Fibroblast of gingiva (primary cell): Measurements from ENCODE around the gene SLC25A31.

Source experiments
- DNase-seq: peaks from one replicate; pipeline ENCODE4 v3.0.0-alpha.2; 2011; ENCODE audit warnings: low read depth

SLC25A31 gene

DNA sequence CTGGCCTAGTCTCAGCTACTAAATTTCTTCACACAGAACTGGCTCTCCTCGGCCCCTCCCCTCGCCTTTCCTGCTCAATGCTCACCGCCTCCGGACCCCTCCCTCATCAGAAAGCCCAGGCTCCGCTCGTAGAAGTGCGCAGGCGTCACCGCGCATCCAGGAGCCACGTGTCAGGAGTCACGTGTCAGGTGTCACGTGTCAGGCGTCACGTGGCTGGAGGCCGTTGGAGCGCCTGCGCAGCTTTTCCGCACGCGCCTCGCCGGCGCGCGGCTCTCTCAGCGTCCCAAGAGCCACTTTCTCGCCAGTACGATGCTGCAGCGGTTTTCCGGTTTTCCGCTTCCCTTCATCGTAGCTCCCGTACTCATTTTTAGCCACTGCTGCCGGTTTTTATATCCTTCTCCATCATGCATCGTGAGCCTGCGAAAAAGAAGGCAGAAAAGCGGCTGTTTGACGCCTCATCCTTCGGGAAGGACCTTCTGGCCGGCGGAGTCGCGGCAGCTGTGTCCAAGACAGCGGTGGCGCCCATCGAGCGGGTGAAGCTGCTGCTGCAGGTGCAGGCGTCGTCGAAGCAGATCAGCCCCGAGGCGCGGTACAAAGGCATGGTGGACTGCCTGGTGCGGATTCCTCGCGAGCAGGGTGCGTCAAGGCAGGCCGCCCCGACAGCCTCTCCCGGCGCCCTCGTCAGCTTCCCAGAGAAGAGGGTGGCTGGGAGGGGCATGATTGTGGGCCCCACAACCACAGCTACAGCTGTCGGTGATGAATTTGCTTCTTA is at the start of gene SLC25A31:
Gene SLC25A31, plus strand, starts transcription at position 259 of the 772 bp plus-strand sequence. Its CDS starts 146 bp downstream, at position 405.
- DNase-seq = no peak

DNA sequence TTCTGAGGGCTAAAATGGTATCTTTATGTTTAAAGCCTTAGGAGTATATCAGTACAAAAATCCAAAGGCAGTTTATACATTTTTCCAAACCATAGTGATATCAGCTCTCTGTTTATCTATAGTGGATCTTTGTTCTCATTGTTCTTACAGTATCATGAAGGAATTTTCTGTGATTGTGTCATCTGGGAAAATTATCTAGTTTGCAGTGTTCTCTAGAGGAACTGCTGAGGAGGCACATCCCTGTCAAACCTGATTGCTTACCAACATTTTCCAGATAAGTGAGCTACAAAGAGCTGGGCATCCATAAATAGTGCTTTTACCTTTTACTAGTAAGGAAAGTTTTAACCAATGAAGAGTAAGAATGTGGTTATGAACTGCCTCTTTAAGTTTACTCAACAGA is 44.9 kb upstream of the SLC25A31 start:
- peak; percentile 6 for DNase-seq

DNA sequence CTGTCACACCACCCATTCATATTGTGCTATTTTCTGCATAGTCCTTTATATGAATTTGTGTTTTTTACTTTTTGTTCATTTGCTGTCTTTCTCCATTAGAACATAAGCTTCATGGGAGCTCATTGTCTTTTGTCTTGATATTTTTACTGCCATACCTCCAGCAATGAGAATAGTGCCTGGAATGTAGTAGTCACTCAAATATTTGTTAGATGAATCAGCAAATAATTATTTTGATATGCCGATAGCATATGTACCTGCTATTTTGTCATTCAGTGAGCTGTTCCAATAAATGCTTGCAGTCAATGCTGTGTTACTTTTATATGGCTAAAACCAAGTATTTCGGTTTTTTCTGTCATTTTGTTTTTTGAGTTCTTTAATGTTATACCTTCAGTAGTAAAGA is 43.5 kb upstream of the SLC25A31 start:
- no peak for DNase-seq

DNA sequence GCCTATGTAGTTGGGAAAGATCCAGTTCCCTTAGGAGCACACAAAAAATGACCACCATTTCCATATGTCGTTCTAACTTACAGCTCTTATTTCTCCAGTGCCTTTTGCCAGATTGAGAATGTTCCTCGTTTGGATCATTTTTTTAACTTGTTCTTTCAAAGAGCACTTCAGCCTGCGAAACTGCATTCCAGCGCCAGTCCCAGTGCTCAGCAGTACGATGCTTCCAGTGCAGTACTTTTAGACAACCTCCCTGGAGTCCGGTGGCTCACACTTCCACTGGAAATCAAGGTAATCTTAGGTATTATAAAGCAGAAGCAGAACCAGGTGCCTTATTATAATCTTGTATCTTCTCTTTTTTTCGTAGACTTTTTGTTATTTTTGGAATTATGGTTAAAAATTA is 42.6 kb upstream of the SLC25A31 start:
- no peak for DNase-seq

DNA sequence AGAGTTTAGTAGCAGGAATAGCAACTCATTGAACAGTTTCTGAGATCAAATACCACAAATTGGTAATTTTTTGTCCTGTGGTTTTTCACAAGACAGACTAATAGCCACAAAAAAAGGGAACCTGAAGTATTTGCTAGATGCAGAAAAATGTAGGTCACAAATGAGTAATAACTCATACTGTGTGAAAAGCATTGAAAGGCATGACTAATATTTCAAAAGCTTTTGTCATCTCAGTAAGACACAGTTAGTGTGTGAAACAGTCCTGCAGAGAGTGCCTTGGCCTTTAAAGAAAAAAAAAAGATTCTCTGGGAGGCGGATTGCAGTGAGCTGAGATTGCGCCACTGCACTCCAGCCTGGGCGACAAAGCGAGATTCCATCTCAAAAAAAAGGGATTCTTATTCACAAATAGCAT is 31.4 kb upstream of the SLC25A31 start:
- peak; percentile 74 for DNase-seq

DNA sequence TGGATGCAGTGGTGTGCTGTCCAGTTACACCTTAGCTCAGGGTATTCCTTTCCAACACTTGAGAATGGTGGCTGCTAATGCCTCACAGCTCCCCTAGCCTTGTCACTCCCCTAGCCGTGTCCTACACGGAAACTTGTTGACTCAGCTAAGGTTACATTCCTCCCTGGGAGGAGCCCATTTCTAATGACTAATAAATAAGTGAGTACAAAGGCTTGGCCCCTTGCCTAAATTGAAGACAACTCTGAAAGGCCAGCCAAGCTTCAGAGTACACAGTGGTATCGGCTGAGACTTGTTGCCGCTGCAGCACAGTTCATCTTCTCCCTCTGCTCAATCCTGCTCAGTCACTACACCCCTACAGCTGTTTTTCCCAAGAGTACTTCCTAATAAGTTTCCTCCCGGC is 21.2 kb upstream of the SLC25A31 start:
- peak; percentile 30 for DNase-seq

DNA sequence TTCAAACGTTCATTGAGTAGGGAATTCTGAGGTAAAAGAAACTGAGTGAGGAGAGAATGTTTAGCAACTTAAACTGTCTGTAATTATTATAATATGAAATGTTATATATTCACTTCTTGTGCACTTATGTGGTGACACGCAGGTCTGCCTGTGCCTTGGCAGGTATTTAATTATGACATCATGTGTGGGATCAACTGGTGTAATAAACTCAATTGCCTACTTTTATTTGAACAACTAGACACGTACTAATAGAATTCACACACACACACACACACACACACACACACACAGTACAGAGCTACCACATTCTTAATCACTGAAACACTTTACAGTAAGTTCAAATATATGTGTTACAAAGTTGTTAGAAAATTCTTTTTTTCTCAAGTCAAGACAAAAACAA is 20.7 kb upstream of the SLC25A31 start:
- no peak for DNase-seq

DNA sequence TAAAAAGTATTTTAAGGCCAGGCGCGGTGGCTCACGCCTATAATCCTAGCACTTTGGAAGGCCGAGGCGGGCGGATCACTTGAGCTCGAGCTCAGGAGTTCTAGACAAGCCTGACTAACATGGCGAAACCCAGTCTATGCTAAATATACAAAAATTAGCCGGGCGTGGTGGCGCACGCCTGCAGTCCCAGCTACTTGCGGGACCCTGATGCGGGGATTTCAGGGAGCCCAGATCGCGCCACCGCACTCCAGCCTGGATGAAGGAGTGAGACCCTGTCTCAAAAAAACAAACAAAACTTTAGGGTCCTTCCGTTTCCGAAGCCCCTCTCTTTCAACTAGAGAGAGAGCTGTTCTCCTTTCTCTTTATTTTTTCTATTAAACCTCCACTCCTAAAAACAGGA is 1.2 kb downstream of the SLC25A31 start:
- DNase-seq = no peak

DNA sequence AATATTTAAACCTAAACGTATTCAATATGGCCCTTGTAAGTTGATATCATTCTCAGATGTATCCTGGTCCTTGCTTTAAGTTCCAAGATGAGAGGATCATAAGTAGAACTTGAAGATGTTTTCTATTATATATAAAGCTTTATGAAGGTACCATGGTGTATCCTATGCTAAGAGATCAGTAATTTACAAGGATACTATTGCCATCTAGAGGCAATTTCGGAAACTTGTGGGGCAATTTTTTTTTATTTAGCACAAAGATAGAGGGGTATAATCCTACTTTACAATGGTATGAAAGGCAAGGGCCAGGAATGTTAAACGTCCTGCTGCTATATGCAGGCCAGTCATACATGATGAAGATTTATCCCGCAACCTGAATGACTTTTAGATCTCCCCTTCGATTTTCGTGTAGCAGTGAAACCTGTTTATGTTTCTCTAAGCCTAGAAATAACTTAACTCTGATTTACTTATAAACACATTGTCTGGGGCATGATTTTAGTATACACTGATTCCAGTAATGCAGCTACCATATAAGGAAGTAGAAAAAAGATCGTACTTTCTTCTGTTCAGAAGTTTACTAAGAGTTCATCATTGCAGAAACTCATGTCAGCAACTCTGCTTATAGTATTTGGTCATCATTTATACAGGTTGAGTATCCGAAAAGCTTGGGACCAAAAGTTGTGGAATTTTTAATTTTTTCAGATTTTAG is 2.6 kb downstream of the SLC25A31 start:
- DNase-seq = peak; percentile 32

DNA sequence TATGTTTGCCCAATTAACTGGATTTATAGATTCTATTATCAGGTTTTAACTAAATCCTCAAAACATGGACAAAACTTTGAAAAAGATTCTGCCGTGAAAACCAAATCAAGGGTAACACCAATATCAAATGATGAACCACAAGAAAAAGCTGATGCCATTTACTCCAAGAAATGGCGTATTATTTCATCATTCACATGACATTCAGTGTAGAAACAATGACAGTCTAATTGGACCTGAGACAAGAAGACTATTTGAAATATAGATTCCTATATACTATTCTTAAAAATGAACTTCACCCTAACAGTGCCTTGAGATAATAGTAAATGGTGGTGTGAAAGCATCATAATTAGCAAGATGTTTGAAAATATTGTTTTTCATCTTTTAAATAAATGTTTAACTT is 4.8 kb downstream of the SLC25A31 start:
- no peak for DNase-seq

DNA sequence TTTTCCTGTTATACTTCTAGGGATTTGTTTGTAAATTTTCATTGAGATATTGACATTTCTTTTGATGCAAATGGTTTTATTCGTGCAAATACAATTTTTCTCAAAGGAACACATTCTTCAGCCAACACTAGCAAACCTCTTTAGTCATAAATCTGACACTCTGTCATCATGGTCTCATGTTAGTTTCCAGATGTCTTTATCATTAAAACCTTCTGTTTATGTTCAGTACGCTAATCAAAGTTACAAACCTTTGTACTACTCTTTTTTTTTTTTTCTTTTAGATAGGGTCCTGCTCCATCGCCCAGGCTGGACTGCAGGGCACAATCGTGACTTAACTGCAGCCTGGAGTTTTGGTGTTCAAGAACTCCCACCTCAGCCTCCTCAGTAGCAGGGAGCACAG is 7.1 kb downstream of the SLC25A31 start:
- DNase-seq = no peak

DNA sequence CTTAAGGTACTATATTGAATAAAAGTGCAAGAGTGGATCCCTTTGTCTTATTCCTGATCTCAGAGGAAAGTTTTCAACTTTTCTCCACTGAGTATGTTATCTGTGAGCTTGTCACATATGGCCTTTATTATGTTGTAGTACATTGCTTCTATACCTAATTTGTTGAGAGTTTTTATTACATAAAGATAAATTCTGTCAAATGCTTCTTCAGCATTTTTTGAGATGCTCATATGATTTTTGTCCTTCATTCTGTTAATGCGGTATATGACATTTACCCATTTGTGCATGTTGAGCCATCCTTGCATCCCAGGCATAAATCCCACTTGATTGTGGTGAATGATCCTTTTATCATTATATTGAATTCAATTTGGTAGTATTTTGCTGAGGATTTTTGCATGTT is 11.0 kb downstream of the SLC25A31 start:
- no peak for DNase-seq

DNA sequence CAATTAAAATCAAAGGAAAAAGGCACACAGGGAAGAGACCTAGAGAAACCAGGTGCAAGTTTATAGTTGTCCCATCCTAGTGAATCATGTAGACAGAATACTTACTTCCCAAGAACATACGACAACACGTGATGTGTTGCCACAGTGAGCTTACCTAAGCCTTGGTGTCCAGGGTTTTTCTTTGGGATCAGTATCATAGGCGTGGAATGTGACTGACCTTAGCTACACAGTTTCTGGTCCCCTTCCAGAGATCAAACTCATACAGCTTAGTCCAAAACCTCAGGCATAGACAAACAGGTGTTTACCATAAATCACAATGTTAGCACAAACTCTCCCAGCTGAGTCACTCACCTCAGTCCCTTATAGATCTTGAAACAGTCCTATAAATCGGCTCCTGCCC is 17.7 kb downstream of the SLC25A31 start:
- no peak for DNase-seq

DNA sequence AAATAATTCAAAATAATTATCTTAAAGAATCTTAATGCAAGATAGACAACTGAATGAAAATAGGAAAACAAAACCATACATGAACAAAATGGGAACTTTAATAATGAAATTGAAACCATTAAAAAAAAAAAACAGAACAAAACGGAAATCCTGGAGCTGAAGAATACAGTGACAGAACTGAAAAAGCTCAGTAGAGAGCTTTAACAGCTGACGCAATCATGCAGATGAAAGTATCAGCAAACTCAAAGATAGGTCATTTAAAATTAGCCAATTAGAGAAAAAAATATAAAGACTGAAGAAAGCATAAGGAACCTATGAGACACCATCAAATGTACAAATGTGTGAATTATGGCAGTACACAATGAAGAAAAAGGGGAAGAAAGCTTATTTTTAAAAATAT is 18.8 kb downstream of the SLC25A31 start:
- no peak for DNase-seq

DNA sequence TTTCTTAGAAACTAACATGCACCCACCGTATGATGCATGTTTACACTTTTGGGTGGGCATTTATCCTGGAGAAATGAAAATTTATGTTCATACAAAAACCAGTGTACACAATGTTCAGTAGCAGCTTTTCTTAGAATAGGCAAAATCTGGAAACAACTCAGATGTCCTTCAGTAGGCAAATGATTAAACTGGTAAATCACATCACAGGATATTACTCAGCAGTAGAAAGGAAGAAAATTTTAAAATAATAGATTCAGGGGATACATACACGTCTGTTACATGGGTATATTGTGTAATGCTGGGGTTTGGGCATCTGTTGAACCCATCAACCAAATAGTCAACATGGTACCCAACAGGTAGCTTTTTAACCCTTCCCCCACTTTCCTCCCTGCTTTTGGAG is 26.7 kb downstream of the SLC25A31 start:
- no peak for DNase-seq

DNA sequence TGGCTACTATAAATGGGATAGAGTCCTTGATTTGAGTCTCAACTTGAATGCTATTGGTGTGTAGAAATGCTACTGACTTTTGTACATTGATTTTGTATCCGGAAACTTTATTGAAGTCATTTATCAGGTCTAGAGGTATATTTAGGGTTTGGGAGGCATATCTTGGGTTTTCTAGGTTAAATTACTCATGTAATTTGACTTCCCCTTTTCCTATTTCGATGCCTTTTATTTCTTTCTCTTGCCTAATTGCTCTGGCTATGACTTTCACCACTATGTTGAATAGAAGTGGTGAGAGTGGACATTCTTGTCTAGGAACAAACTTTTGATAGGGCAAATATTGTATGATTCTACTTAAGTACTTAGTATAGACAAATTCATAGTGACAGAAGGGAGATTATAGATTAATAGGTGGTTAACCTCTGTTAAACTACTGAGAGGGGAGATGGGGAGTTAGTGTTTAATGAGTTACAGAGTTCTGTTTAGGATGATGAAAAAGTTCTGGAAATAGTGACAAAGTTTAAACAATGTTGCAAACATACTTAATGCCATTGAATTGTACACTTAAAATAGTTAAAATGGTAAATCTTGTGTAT is 29.1 kb downstream of the SLC25A31 start:
- DNase-seq = no peak

DNA sequence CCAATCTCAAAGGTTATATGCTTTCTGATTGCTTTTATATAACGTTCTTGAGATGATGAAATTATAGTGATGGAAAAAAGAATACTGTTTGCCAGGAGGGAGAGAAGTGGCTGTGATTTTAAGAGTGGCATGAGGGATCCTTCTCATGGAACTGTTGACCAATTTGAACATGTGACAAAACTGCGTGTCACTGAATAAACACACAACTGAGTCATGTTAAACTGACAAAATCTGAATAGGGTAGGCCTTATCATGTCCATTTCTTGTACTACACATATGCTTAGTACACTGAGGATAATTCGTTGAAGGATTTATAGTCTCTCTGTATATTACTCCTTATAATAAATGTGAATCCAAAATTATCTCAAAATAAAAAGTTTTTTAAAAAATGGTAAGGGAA is 29.7 kb downstream of the SLC25A31 start:
- no peak for DNase-seq

DNA sequence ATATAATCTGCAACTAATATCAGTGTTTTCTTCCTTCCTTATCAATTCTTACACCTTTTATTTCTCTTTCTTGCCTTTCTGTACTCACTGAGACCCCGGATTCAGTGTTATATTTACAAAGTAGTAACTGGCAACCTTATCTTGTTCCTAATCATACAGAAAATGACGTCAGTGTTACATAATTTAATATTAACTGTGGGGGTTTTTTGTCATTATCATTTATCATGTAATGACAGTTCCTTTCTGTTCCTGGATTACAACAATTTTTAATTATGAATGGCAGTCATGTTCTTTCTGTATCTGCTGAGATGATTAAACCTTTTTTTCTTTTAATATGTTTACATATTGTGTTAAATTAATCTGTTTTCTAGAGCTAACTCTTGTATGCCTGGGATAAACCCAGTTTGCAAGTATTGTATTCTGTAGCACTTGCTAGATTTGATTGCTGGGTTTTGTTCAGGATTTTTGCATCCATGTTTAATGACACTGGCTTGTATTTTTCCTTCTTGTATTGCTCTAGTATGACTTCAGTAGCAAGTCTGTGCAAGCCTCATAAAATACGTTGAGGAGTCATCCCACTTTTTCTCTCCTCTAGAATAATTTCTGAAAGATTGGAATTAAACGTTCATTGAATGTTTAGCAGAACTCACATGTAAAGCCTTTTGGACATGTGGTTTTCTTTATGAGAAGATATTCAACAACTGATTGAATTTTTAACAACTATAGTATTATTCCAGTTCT is 41.5 kb downstream of the SLC25A31 start:
- no peak for DNase-seq

DNA sequence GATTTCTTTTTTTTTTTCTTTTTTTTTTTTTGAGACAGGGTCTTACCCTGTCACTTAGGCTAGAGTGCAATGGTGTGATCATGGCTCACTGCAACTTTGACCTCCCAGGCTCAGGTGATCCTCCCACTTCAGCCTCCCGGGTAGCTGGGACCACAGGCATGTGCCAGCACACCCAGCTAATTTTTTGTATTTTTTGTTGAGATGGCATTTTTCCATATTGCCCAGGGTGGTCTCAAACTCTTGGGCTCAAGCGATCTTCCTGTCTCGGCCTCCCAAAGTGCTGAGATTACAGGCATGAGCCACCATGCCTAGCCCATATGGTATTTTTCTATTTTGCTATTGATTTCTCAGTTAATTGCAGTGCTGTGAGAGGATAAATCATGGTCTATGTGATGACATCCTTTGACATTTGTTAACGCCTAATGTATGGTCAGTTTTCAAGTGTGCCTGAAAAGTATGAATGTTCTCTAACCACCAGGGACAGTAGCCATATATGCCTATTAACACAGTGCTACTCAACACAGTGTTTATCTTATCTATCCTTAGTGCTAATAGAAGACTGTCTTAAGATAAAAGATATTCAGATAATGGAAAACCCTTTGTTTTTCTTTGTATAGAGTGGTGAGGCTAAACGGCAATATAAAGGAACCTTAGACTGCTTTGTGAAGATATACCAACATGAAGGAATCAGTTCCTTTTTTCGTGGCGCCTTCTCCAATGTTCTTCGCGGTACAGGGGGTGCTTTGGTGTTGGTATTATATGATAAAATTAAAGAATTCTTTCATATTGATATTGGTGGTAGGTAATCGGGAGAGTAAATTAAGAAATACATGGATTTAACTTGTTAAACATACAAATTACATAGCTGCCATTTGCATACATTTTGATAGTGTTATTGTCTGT is 42.8 kb downstream of the SLC25A31 start:
- DNase-seq = no peak

DNA sequence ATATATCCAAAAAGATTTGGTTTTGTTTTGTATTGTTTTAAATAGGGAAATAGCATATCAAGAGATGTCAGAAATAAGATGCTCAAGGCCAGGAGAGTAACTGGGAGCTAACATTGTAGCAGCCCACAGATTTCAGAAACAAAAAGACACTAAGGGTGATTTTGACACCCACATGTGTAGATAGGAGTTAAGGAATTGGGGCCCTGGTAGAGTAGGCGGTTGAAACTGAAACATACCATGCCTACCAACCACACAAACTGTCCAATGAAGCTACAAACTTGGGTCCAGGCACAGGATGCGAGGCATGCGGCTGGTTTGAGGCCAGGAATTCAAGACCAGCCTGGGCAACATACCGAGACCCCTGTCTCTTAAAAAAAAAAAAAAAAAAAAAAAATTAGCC is 45.6 kb downstream of the SLC25A31 start:
- DNase-seq = no peak

DNA sequence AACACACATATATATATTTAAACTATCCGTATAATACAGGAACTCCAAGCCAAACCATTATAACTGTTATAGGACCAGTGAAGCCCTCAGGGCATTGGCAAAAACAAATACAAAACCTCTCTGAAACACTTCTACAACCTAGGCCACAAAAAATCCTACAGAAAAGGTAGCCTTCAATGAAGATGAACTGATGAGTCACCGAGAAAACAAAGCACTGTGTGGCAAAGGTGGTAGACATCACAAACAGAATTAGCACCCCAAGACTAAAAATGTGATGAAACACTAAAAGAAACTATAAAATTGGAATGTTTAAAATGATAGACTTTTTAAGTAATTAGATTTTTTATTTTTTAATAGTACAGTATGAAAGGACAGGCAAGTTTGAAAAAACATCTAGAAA is 46.4 kb downstream of the SLC25A31 start:
- no peak for DNase-seq

DNA sequence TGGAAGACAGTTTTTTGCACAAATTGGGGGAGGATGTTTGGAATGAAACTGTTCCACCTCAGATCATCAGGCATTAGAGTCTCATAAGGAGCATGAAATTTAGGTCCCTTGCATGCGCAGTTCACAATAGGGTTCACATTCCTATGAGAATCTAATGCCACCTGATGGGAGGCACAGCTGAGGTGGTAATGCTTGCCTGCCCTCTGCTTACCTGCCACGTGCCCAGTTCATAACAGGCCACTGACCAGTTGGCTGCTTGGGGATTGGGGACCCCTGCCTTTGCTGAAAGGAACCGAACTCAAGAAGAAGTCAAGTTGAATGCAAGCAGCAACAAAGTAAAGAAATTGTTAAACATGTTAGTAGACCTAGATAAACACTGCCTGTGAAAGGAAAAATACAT is 47.3 kb downstream of the SLC25A31 start:
- DNase-seq = no peak
